Measurements from ENCODE around the gene ATP2B3. TPM values are rescaled to one million over a fixed set of nuclear protein-coding genes. Genes with fewer than 3 reads are reported as not detected.
A peak's percentile ranks its signal among the peaks of the same experiment; 100 is the strongest.

ATP2B3 gene
- total RNA-seq, 1 experiment from 2014 or later = not detected

DNA sequence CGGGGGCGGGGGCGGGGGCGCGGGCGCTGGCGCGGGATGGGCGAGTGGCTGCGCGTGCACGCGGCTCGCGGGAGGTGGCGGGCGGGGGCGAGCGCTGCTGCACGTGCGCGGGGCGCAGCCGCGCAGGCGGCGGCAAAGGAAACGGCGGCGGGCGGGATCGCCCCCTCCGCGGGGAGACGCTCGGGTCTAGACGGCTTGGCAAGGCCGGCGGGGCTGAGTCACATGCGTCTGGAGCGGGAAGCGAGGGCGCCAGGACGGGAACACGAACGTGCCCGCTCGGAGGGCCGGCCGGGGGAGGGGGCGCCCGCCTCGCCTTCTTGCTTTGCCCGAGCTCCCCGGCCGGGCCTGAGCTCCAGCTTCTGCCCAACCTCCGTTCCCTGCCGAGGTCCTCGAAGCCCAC, 42.7 kb upstream of the ATP2B3 start:
- Mint-ChIP-seq H3K4me3 (ENCODE audit: unreplicated experiment) (no peak overlapping the region), H3K9me3 (ENCODE audit: unreplicated experiment) (no peaks in the 10 kb centered on the region), H3K27ac (ENCODE audit: low read depth, unreplicated experiment) (no peak overlapping the region), H3K36me3 (ENCODE audit: insufficient read depth, unreplicated experiment) (no peaks in the 10 kb centered on the region), H3K4me1 (ENCODE audit: insufficient read depth, unreplicated experiment) (no peaks in the 10 kb centered on the region), H3K27me3 (ENCODE audit: insufficient read depth, unreplicated experiment) (no peaks in the 10 kb centered on the region)
- BruUV-seq (replicated peaks) = no TSS peak
- intact Hi-C loops (cut with micrococcal nuclease) = no loop called here
- TF ChIP-seq, protein P1, sequence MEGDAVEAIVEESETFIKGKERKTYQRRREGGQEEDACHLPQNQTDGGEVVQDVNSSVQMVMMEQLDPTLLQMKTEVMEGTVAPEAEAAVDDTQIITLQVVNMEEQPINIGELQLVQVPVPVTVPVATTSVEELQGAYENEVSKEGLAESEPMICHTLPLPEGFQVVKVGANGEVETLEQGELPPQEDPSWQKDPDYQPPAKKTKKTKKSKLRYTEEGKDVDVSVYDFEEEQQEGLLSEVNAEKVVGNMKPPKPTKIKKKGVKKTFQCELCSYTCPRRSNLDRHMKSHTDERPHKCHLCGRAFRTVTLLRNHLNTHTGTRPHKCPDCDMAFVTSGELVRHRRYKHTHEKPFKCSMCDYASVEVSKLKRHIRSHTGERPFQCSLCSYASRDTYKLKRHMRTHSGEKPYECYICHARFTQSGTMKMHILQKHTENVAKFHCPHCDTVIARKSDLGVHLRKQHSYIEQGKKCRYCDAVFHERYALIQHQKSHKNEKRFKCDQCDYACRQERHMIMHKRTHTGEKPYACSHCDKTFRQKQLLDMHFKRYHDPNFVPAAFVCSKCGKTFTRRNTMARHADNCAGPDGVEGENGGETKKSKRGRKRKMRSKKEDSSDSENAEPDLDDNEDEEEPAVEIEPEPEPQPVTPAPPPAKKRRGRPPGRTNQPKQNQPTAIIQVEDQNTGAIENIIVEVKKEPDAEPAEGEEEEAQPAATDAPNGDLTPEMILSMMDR (IDR thresholded peaks at IDR 0.05; ENCODE audit: unreplicated experiment) = no peak
- POLR2A ChIA-PET = no interaction called here
- DNase-seq (ENCODE audit: unreplicated experiment) = peak; percentile 30
- CTCF ChIA-PET = no interaction called here

DNA sequence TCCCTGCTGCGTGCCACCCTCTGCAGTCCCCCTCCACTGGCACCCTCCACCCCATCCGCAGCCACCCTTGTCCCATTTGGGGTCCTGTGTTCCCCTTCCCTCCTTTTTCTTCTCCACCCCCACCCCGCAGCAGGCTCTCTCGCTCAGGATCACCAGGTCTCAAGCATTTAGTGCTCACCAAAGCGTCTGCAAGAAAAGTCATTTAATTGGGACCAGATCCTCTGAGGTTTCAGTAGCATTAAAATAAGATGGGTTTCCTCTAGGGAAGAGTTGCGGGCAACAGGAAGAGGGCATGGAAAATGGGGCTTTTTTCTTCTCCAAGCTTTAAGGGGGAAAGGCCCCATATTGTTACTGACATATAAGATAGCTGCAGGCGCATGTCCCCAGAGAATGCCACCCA, 42.2 kb upstream of the ATP2B3 start:
- Mint-ChIP-seq H3K27me3 (ENCODE audit: insufficient read depth, unreplicated experiment) (no peaks in the 10 kb centered on the region), H3K9me3 (ENCODE audit: unreplicated experiment) (no peaks in the 10 kb centered on the region), H3K4me1 (ENCODE audit: insufficient read depth, unreplicated experiment) (no peaks in the 10 kb centered on the region), H3K36me3 (ENCODE audit: insufficient read depth, unreplicated experiment) (no peaks in the 10 kb centered on the region), H3K4me3 (ENCODE audit: unreplicated experiment) (no peak overlapping the region), H3K27ac (ENCODE audit: low read depth, unreplicated experiment) (no peak overlapping the region)
- intact Hi-C loops (cut with micrococcal nuclease) = no loop called here
- DNase-seq (ENCODE audit: unreplicated experiment) = no peak
- no TSS peak for BruUV-seq (replicated peaks)
- POLR2A ChIA-PET = no interaction called here
- TF ChIP-seq, protein P1 (IDR thresholded peaks at IDR 0.05; ENCODE audit: unreplicated experiment) = no peak
- CTCF ChIA-PET = no interaction called here

DNA sequence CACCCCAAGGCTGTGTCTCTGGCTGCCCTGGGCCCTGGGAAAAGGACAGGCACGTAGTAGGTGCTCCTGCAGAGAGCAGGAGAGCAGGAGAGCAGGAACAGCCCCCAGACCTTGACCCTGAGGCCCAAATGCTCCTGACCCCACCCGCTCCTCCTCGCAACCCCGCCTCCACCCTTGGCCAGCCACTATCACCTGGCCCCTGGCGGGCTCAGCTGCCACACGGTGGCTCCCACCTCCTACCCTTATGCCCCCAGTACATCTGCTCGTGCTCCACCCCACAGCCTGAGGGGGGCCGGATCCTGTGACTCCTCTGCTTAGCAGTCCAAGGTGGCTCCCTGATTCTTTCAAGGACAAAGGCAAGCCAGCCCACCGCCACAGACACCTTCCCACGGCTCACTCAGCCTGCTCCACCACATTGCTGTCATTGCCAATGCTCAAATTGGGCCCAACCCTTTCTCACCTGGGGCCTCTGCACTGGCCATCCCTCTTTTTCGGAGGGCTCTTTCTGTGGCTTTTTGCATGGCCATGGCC, 41.6 kb upstream of the ATP2B3 start:
- POLR2A ChIA-PET = no interaction called here
- H3K27me3 Mint-ChIP-seq (ENCODE audit: insufficient read depth, unreplicated experiment) = no peaks in the 10 kb centered on the region

DNA sequence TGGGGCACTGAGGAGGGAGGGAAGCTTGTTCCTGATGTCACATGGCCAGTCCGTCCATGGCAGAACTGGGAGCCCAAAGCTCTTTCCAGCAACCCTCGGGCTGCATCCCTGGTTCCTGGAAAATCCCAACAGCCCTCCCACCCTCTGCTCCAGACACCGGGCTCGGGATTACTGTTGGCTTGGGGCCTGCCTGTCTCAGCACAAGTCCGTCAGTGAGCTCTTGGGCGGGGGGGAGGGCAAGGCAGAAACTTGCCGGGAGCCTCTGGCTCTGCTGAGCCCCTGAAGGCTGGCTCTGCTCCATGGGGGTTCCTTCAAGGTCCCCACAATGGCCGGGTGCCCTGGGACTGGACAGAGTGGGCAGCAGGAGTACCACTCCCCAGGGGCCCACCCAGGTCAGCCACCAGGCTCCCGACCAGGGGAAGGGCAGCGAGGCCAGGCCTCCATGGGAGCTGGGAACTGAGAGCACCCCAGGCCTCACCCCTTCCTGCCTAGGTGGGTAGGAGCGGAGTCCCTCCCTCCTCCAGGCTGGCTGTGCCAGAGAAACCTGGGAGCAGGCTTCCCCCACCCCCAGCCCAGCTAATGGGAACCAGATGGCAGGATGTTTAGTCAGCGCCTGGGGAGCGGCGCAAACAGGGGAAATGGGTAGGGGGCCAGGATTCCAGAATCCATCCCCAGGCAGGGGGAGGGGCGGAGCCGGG, 40.6 kb upstream of the ATP2B3 start:
- no peaks in the 10 kb centered on the region for H3K27me3 Mint-ChIP-seq (ENCODE audit: insufficient read depth, unreplicated experiment)
- H3K9me3 Mint-ChIP-seq (ENCODE audit: unreplicated experiment) = no peaks in the 10 kb centered on the region
- ChIA-PET CTCF (no interaction called here), POLR2A (no interaction called here)
- intact Hi-C loops (cut with micrococcal nuclease) = no loop called here
- no peaks in the 10 kb centered on the region for H3K36me3 Mint-ChIP-seq (ENCODE audit: insufficient read depth, unreplicated experiment)
- TF ChIP-seq, protein P1 (IDR thresholded peaks at IDR 0.05; ENCODE audit: unreplicated experiment) = no peak
- no peak overlapping the region for H3K27ac Mint-ChIP-seq (ENCODE audit: low read depth, unreplicated experiment)
- no peaks in the 10 kb centered on the region for H3K4me1 Mint-ChIP-seq (ENCODE audit: insufficient read depth, unreplicated experiment)
- BruUV-seq (replicated peaks) = no TSS peak
- DNase-seq (ENCODE audit: unreplicated experiment) = peak; percentile 16
- H3K4me3 Mint-ChIP-seq (ENCODE audit: unreplicated experiment) = no peak overlapping the region

More for the DNA sequence above, 41.6 kb upstream of the ATP2B3 start:
- intact Hi-C loops (cut with micrococcal nuclease) = no loop called here
- Mint-ChIP-seq H3K4me1 (ENCODE audit: insufficient read depth, unreplicated experiment) (no peaks in the 10 kb centered on the region), H3K36me3 (ENCODE audit: insufficient read depth, unreplicated experiment) (no peaks in the 10 kb centered on the region), H3K9me3 (ENCODE audit: unreplicated experiment) (no peaks in the 10 kb centered on the region), H3K4me3 (ENCODE audit: unreplicated experiment) (no peak overlapping the region), H3K27ac (ENCODE audit: low read depth, unreplicated experiment) (no peak overlapping the region)
- CTCF ChIA-PET = no interaction called here
- no peak for DNase-seq (ENCODE audit: unreplicated experiment)
- TF ChIP-seq, protein P1 (IDR thresholded peaks at IDR 0.05; ENCODE audit: unreplicated experiment) = no peak
- BruUV-seq (replicated peaks) = no TSS peak
